HG02884 (cell line): Measurements from ENCODE around the gene MS4A2.
"Not testable (repeated sequence)": the region's sequence is repeated elsewhere in the genome, so short reads cannot be mapped to it uniquely, and the experiment has no call there.

Experiments used
- ATAC-seq: cut with Tn5 transposase; IDR thresholded peaks from one replicate; pipeline ENCODE4 v1.9.1; 2021; ENCODE audit warnings: mild to moderate bottlenecking, moderate library complexity; ENCODE audit not compliant: unreplicated experiment

The MS4A2 gene

GRCh38 chr11:60100516-60100915 lies 12.1 kb downstream of the MS4A2 start:
- no peak for ATAC-seq

- ATAC-seq = not testable (repeated sequence)
Observed at GRCh38 chr11:60101368-60101767, 12.9 kb downstream of the MS4A2 start.

GRCh38 chr11:60104471-60105115 lies 16.1 kb downstream of the MS4A2 start:
- not testable (repeated sequence) for ATAC-seq

GRCh38 chr11:60108631-60109030 lies 20.2 kb downstream of the MS4A2 start:
- ATAC-seq = not testable (repeated sequence)

GRCh38 chr11:60111793-60112192 lies 23.3 kb downstream of the MS4A2 start:
- ATAC-seq = no peak

- no peak for ATAC-seq
Observed at GRCh38 chr11:60116996-60117790, 28.7 kb downstream of the MS4A2 start.

- no peak for ATAC-seq
Observed at GRCh38 chr11:60118338-60118737, 29.9 kb downstream of the MS4A2 start.

GRCh38 chr11:60119710-60120109 lies 31.2 kb downstream of the MS4A2 start:
- no peak for ATAC-seq

GRCh38 chr11:60121264-60121663 lies 32.8 kb downstream of the MS4A2 start:
- no peak for ATAC-seq

- ATAC-seq = no peak
Observed at GRCh38 chr11:60122414-60123036, 34.1 kb downstream of the MS4A2 start.

GRCh38 chr11:60124802-60125432 lies 36.5 kb downstream of the MS4A2 start:
- no peak for ATAC-seq

GRCh38 chr11:60125956-60126585 lies 37.6 kb downstream of the MS4A2 start:
- ATAC-seq = no peak

GRCh38 chr11:60127311-60127811 lies 38.9 kb downstream of the MS4A2 start:
- no peak for ATAC-seq

- ATAC-seq = no peak
Observed at GRCh38 chr11:60128376-60128775, 39.9 kb downstream of the MS4A2 start.

- not testable (repeated sequence) for ATAC-seq
Observed at GRCh38 chr11:60128866-60129265, 40.4 kb downstream of the MS4A2 start.

- ATAC-seq = no peak
Observed at GRCh38 chr11:60129853-60130252, 41.4 kb downstream of the MS4A2 start.

- no peak for ATAC-seq
Observed at GRCh38 chr11:60130496-60130895, 42.0 kb downstream of the MS4A2 start.

GRCh38 chr11:60131912-60132311 lies 43.4 kb downstream of the MS4A2 start:
- ATAC-seq = no peak

- ATAC-seq = no peak
Observed at GRCh38 chr11:60133917-60134316, 45.5 kb downstream of the MS4A2 start.

GRCh38 chr11:60143768-60144167 lies 55.3 kb downstream of the MS4A2 start:
- no peak for ATAC-seq

- ATAC-seq = no peak
Observed at GRCh38 chr11:60145677-60146076, 57.2 kb downstream of the MS4A2 start.
